ENCODE data around the gene AURKAIP1. TPM values are rescaled to one million over a fixed set of nuclear protein-coding genes. Genes with fewer than 3 reads are reported as not detected.

The AURKAIP1 gene
- total and polyA plus RNA-seq, 9 of the 15 experiments (the other 6 are each of a cell fraction or from before 2014, with no cell fraction given): 7.8 to 478 (median 92.0) TPM

- TF ChIP-seq ZNF592 (IDR thresholded peaks at IDR 0.05): peak; percentile 77
- TF ChIP-seq ILF3 (IDR thresholded peaks at IDR 0.05; ENCODE audit: borderline replicate concordance): peak; percentile 68; the same call in 1 of the 2 replicates
- no peak for TF ChIP-seq ZNF253 (CRISPR knock-in tag; conservative IDR thresholded peaks at IDR 0.05)
- peak in 1 of 2 experiments; percentile 100; a peak in 2 of 4 replicates for TF ChIP-seq KDM4B (IDR thresholded peaks at IDR 0.05; ENCODE audit: borderline replicate concordance in 2 of 2, low read depth in 1 of 2)
- TF ChIP-seq ZNF584 (CRISPR knock-in tag; IDR thresholded peaks at IDR 0.05; ENCODE audit: low read depth): 0 out of 2 replicates have a peak, but pooled peaks have one; percentile 23
- peak; percentile 72; the same call in 1 of the 2 replicates for TF ChIP-seq THAP7 (CRISPR knock-in tag; IDR thresholded peaks at IDR 0.05)
- TF ChIP-seq ARID3A (IDR thresholded peaks at IDR 0.05; ENCODE audit: borderline replicate concordance, low read depth, low read length): no peak
- no peak for TF ChIP-seq FOXJ2 (tag; IDR thresholded peaks at IDR 0.05)
- TF ChIP-seq ZNF785 (CRISPR knock-in tag; IDR thresholded peaks at IDR 0.05): no peak
- peak; percentile 82; the same call in 1 of the 2 replicates for TF ChIP-seq FOXP1 (CRISPR knock-in tag; IDR thresholded peaks at IDR 0.05)
- no peak for TF ChIP-seq ZNF140 (CRISPR knock-in tag; IDR thresholded peaks at IDR 0.05)
- TF ChIP-seq DEAF1 (CRISPR knock-in tag; IDR thresholded peaks at IDR 0.05): no peak
- no peak for TF ChIP-seq ZNF311 (CRISPR knock-in tag; IDR thresholded peaks at IDR 0.05)
- TF ChIP-seq, protein P1, sequence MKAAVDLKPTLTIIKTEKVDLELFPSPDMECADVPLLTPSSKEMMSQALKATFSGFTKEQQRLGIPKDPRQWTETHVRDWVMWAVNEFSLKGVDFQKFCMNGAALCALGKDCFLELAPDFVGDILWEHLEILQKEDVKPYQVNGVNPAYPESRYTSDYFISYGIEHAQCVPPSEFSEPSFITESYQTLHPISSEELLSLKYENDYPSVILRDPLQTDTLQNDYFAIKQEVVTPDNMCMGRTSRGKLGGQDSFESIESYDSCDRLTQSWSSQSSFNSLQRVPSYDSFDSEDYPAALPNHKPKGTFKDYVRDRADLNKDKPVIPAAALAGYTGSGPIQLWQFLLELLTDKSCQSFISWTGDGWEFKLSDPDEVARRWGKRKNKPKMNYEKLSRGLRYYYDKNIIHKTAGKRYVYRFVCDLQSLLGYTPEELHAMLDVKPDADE (conservative IDR thresholded peaks at IDR 0.05; ENCODE audit: control insufficient read depth, low read depth, low read length): peak; percentile 92
- no peak for TF ChIP-seq STAT5A (IDR thresholded peaks at IDR 0.05; ENCODE audit: borderline replicate concordance, low read length)
Observed at GRCh38 chr1:1406821-1407635, 32.0 kb upstream of the AURKAIP1 start, which contains the start of gene MRPL20 (continued).

Measured in K562 (cell line).